ENCODE results near the gene PSTPIP1. TPM values are rescaled to one million over a fixed set of nuclear protein-coding genes. Genes with fewer than 3 reads are reported as not detected.
A peak's percentile ranks its signal among the peaks of the same experiment; 100 is the strongest.

The PSTPIP1 gene
- total and polyA plus RNA-seq, 2 of the 13 experiments (the other 11 are each of a cell fraction or from before 2014, with no cell fraction given): 4.4 to 8.7 TPM

- TF ChIP-seq FOXO4 (CRISPR knock-in tag; conservative IDR thresholded peaks at IDR 0.05): no peak
- TF ChIP-seq TCF7 (IDR thresholded peaks at IDR 0.05; ENCODE audit: low read depth): peak; percentile 95
- no peak for TF ChIP-seq ZHX2 (IDR thresholded peaks at IDR 0.05; ENCODE audit: low read depth)
- no peak for TF ChIP-seq ZHX2 (CRISPR knock-in tag; IDR thresholded peaks at IDR 0.05; ENCODE audit: borderline replicate concordance)
- 0 out of 2 replicates have a peak, but pooled peaks have one; percentile 58 for TF ChIP-seq TGIF2 (CRISPR knock-in tag; IDR thresholded peaks at IDR 0.05)
- TF ChIP-seq, protein P1, sequence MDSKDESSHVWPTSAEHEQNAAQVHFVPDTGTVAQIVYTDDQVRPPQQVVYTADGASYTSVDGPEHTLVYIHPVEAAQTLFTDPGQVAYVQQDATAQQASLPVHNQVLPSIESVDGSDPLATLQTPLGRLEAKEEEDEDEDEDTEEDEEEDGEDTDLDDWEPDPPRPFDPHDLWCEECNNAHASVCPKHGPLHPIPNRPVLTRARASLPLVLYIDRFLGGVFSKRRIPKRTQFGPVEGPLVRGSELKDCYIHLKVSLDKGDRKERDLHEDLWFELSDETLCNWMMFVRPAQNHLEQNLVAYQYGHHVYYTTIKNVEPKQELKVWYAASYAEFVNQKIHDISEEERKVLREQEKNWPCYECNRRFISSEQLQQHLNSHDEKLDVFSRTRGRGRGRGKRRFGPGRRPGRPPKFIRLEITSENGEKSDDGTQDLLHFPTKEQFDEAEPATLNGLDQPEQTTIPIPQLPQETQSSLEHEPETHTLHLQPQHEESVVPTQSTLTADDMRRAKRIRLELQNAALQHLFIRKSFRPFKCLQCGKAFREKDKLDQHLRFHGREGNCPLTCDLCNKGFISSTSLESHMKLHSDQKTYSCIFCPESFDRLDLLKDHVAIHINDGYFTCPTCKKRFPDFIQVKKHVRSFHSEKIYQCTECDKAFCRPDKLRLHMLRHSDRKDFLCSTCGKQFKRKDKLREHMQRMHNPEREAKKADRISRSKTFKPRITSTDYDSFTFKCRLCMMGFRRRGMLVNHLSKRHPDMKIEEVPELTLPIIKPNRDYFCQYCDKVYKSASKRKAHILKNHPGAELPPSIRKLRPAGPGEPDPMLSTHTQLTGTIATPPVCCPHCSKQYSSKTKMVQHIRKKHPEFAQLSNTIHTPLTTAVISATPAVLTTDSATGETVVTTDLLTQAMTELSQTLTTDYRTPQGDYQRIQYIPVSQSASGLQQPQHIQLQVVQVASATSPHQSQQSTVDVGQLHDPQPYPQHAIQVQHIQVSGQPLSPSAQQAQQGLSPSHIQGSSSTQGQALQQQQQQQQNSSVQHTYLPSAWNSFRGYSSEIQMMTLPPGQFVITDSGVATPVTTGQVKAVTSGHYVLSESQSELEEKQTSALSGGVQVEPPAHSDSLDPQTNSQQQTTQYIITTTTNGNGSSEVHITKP (CRISPR knock-in tag; IDR thresholded peaks at IDR 0.05; ENCODE audit: low read depth): no peak
- 0 out of 2 replicates have a peak, but pooled peaks have one; percentile 2 for TF ChIP-seq ZNF232 (CRISPR knock-in tag; IDR thresholded peaks at IDR 0.05; ENCODE audit: borderline replicate concordance)
- TF ChIP-seq, protein P2, sequence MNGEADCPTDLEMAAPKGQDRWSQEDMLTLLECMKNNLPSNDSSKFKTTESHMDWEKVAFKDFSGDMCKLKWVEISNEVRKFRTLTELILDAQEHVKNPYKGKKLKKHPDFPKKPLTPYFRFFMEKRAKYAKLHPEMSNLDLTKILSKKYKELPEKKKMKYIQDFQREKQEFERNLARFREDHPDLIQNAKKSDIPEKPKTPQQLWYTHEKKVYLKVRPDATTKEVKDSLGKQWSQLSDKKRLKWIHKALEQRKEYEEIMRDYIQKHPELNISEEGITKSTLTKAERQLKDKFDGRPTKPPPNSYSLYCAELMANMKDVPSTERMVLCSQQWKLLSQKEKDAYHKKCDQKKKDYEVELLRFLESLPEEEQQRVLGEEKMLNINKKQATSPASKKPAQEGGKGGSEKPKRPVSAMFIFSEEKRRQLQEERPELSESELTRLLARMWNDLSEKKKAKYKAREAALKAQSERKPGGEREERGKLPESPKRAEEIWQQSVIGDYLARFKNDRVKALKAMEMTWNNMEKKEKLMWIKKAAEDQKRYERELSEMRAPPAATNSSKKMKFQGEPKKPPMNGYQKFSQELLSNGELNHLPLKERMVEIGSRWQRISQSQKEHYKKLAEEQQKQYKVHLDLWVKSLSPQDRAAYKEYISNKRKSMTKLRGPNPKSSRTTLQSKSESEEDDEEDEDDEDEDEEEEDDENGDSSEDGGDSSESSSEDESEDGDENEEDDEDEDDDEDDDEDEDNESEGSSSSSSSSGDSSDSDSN (CRISPR knock-in tag; IDR thresholded peaks at IDR 0.05): peak; percentile 79
- TF ChIP-seq PHF20 (CRISPR knock-in tag; IDR thresholded peaks at IDR 0.05): peak; percentile 69
- TF ChIP-seq CCAR2 (optimal IDR thresholded peaks at IDR 0.05; ENCODE audit: low read depth, low read length): peak; percentile 21
Observed at GRCh38 chr15:77032052-77032646, 37.2 kb downstream of the PSTPIP1 start (continued).

All from HepG2 (cell line).